Camera-type eye (tissue), 1 donor: ENCODE measurements around the gene KCNK16. TPM values are rescaled to one million over a fixed set of nuclear protein-coding genes. Genes with fewer than 3 reads are reported as not detected.

Source experiments
- total RNA-seq: library from RNA; depleted of rRNA; stranded (reverse); fragments of >200 nt; gene quantifications from one replicate; pipeline ENCODE4 v1.2.3, GENCODE V29; 2014

The KCNK16 gene
- not detected for total RNA-seq

GRCh38 chr6:39322306-39322850, at the start of gene KCNK16:
Gene KCNK16, minus strand, starts transcription at chr6:39322702. Its CDS starts 162 bp downstream, at chr6:39322540.

GRCh38 chr6:39314273-39314795, 8.2 kb downstream of the KCNK16 start, which contains the start of gene KCNK17:
Gene KCNK17, minus strand, starts transcription at chr6:39314419. Its CDS starts 99 bp downstream, at chr6:39314320.

Other genes with a start within 250 kb of the KCNK16 start
- gene SAYSD1, start 207.5 kb downstream of the KCNK16 start, total RNA-seq: 22.7 TPM
- 2.4 TPM for gene KCNK5, start 93.2 kb downstream of the KCNK16 start, total RNA-seq
- 0.33 TPM for gene KCNK17, start 8.3 kb downstream of the KCNK16 start, total RNA-seq